HUES64 (cell line): ENCODE data around the gene AGMO.

ENCODE experiments used
- H3K27ac ChIP-seq: 2 replicates; pipeline ENCODE4 v1.7.0; 2013; ENCODE audit warnings: low read depth, low read length, inconsistent platforms
- H3K27me3 ChIP-seq: 2 replicates; pipeline ENCODE4 v1.6.1; 2013; ENCODE audit warnings: mild to moderate bottlenecking, low read length; ENCODE audit not compliant: insufficient read depth
- H3K36me3 ChIP-seq: 2 replicates; pipeline ENCODE4 v1.6.1; 2013; ENCODE audit warnings: mild to moderate bottlenecking, low read length; ENCODE audit not compliant: insufficient read depth
- H3K4me1 ChIP-seq: 2 replicates; pipeline ENCODE4 v1.6.1; 2013; ENCODE audit warnings: mild to moderate bottlenecking, low read length, moderate library complexity; ENCODE audit not compliant: insufficient read depth
- H3K4me3 ChIP-seq: 2 replicates; pipeline ENCODE4 v1.5.1; 2013; ENCODE audit warnings: mild to moderate bottlenecking, low read length, moderate library complexity
- H3K9ac ChIP-seq: 2 replicates; pipeline ENCODE4 v1.6.1; 2013; ENCODE audit warnings: mild to moderate bottlenecking, low read depth, low read length
- H3K9me3 ChIP-seq: 2 replicates; pipeline ENCODE4 v1.6.1; 2013; ENCODE audit warnings: low read depth, low read length; ENCODE audit not compliant: insufficient read depth
- whole genome bisulfite sequencing: fragments of 150-250, 120-280 bp; methylation state at CpG from one replicate; pipeline ENCODE4 v1.1.7; 2013; ENCODE audit warnings: missing lambda C conversion rate; 5-methylcytosine and 5-hydroxymethylcytosine counted together

AGMO gene

GRCh38 chr7:15459018-15459615 is 102.7 kb downstream of the AGMO start:
- Histone ChIP-seq H3K4me3 (no peak overlapping the region), H3K27ac (no peak overlapping the region), H3K27me3 (no peaks in the 10 kb centered on the region), H3K4me1 (0 out of 2 replicates have a peak, but pooled peaks cover 3% of the 10 kb centered on the region), H3K9me3 (no peaks in the 10 kb centered on the region), H3K36me3 (no peaks in the 10 kb centered on the region), H3K9ac (no peak overlapping the region)
- 84% methylated on average over 2 of the region's 6 CpGs for WGBS

- no peak overlapping the region for H3K9ac ChIP-seq
- H3K9me3 ChIP-seq, result no peaks in the 10 kb centered on the region
- H3K4me3 ChIP-seq, result no peak overlapping the region
- WGBS, result 94% methylated on average over 3 of the region's 3 CpGs
- H3K27ac ChIP-seq, result no peak overlapping the region
- H3K36me3 ChIP-seq, result no peaks in the 10 kb centered on the region
- 0 out of 2 replicates have a peak, but pooled peaks cover 3% of the 10 kb centered on the region for H3K4me1 ChIP-seq
- no peaks in the 10 kb centered on the region for H3K27me3 ChIP-seq
These were observed 103.5 kb downstream of the AGMO start for GRCh38 chr7:15457990-15458955.

GRCh38 chr7:15452670-15453069 is 109.1 kb downstream of the AGMO start:
- no peaks in the 10 kb centered on the region for H3K27me3 ChIP-seq
- 95% methylated on average over 2 of the region's 3 CpGs for WGBS
- no peak overlapping the region for H3K27ac ChIP-seq

GRCh38 chr7:15446722-15447121 is 115.1 kb downstream of the AGMO start:
- H3K4me3 ChIP-seq, result no peak overlapping the region
- no peaks in the 10 kb centered on the region for H3K27me3 ChIP-seq
- H3K9ac ChIP-seq, result no peak overlapping the region
- H3K27ac ChIP-seq, result no peak overlapping the region
- H3K4me1 ChIP-seq, result no peaks in the 10 kb centered on the region
- no peaks in the 10 kb centered on the region for H3K9me3 ChIP-seq
- 63% methylated on average over 2 of the region's 2 CpGs for WGBS
- no peaks in the 10 kb centered on the region for H3K36me3 ChIP-seq

More at GRCh38 chr7:15452670-15453069, 109.1 kb downstream of the AGMO start:
- Histone ChIP-seq H3K36me3 (no peaks in the 10 kb centered on the region), H3K9ac (no peak overlapping the region), H3K4me3 (no peak overlapping the region), H3K9me3 (no peaks in the 10 kb centered on the region), H3K4me1 (no peaks in the 10 kb centered on the region)

- no peak overlapping the region for H3K9ac ChIP-seq
- no peaks in the 10 kb centered on the region for H3K27me3 ChIP-seq
- H3K27ac ChIP-seq, result no peak overlapping the region
- H3K4me1 ChIP-seq, result no peaks in the 10 kb centered on the region
- H3K4me3 ChIP-seq, result no peak overlapping the region
- no peaks in the 10 kb centered on the region for H3K9me3 ChIP-seq
- WGBS, result 58% methylated on average over 1 of the region's 1 CpG
- no peaks in the 10 kb centered on the region for H3K36me3 ChIP-seq
These were observed 115.5 kb downstream of the AGMO start for GRCh38 chr7:15446280-15446679.

GRCh38 chr7:15441915-15442314 is 119.9 kb downstream of the AGMO start:
- no peak overlapping the region for H3K9ac ChIP-seq
- H3K4me3 ChIP-seq, result no peak overlapping the region

GRCh38 chr7:15440482-15440881 is 121.3 kb downstream of the AGMO start:
- H3K36me3 ChIP-seq, result no peaks in the 10 kb centered on the region
- H3K27me3 ChIP-seq, result no peaks in the 10 kb centered on the region
- no peak overlapping the region for H3K9ac ChIP-seq
- WGBS, result 96% methylated on average over 3 of the region's 3 CpGs
- H3K9me3 ChIP-seq, result no peaks in the 10 kb centered on the region
- no peak overlapping the region for H3K27ac ChIP-seq
- no peaks in the 10 kb centered on the region for H3K4me1 ChIP-seq
- H3K4me3 ChIP-seq, result no peak overlapping the region

More at GRCh38 chr7:15441915-15442314, 119.9 kb downstream of the AGMO start:
- 86% methylated on average over 1 of the region's 1 CpG for WGBS
- no peaks in the 10 kb centered on the region for H3K9me3 ChIP-seq
- H3K36me3 ChIP-seq, result no peaks in the 10 kb centered on the region
- H3K27ac ChIP-seq, result no peak overlapping the region
- H3K4me1 ChIP-seq, result no peaks in the 10 kb centered on the region
- H3K27me3 ChIP-seq, result no peaks in the 10 kb centered on the region

- H3K4me1 ChIP-seq, result no peaks in the 10 kb centered on the region
- no peak overlapping the region for H3K9ac ChIP-seq
- H3K36me3 ChIP-seq, result no peaks in the 10 kb centered on the region
- H3K27me3 ChIP-seq, result no peaks in the 10 kb centered on the region
- H3K27ac ChIP-seq, result no peak overlapping the region
- no peaks in the 10 kb centered on the region for H3K9me3 ChIP-seq
- WGBS, result 100% methylated on average over 2 of the region's 2 CpGs
- H3K4me3 ChIP-seq, result no peak overlapping the region
These were observed 122.0 kb downstream of the AGMO start for GRCh38 chr7:15439853-15440252.

- H3K9ac ChIP-seq, result no peak overlapping the region
- H3K9me3 ChIP-seq, result no peaks in the 10 kb centered on the region
- no peaks in the 10 kb centered on the region for H3K36me3 ChIP-seq
- no peaks in the 10 kb centered on the region for H3K4me1 ChIP-seq
- 100% methylated on average over 1 of the region's 1 CpG for WGBS
- H3K27me3 ChIP-seq, result no peaks in the 10 kb centered on the region
- no peak overlapping the region for H3K4me3 ChIP-seq
- H3K27ac ChIP-seq, result no peak overlapping the region
These were observed 128.7 kb downstream of the AGMO start for GRCh38 chr7:15433151-15433550.

- Histone ChIP-seq H3K4me3 (no peak overlapping the region), H3K9me3 (no peaks in the 10 kb centered on the region), H3K36me3 (no peaks in the 10 kb centered on the region), H3K27ac (no peak overlapping the region), H3K9ac (no peak overlapping the region), H3K27me3 (no peaks in the 10 kb centered on the region), H3K4me1 (no peaks in the 10 kb centered on the region)
- no CpG with 5 or more reads among the region's 1 CpG for WGBS
These were observed 130.9 kb downstream of the AGMO start for GRCh38 chr7:15430911-15431310.

- Histone ChIP-seq H3K9me3 (no peaks in the 10 kb centered on the region), H3K27me3 (no peaks in the 10 kb centered on the region), H3K9ac (no peak overlapping the region), H3K4me3 (no peak overlapping the region), H3K36me3 (no peaks in the 10 kb centered on the region), H3K27ac (no peak overlapping the region), H3K4me1 (no peaks in the 10 kb centered on the region)
- no CpG with 5 or more reads among the region's 2 CpGs for WGBS
These were observed 131.6 kb downstream of the AGMO start for GRCh38 chr7:15430191-15430590.
